Measurements from ENCODE around the gene ETV6. TPM values are rescaled to one million over a fixed set of nuclear protein-coding genes. Genes with fewer than 3 reads are reported as not detected.

The ETV6 gene
- total and polyA plus RNA-seq, 9 of the 15 experiments (the other 6 are each of a cell fraction or from before 2014, with no cell fraction given), result 0.81 to 12.7 (median 4.1) TPM

DNA sequence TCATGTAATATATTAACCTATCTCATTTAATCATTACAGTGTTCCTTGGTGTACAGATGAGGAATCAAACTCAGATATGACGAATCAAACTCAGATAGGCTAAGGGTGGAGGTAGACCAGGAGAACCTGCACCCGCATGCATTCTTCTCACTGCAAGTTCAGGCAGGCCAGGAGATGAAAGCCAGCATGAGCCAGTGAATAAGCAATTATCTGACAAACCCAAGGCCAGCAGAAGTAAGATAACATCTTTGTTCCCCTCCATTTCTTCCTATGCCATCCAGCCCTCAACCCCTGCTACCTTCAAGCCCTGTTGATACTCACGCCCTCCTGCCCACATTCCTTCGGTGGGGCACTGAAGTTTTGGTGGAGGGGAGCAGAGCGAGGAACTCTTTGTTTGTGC lies 152.2 kb downstream of the ETV6 start:
- 78% methylated on average over 4 of the region's 5 CpGs for WGBS (ENCODE audit: insufficient coverage, low coverage, missing lambda C conversion rate)
- no peaks in the 10 kb centered on the region for H3K9me3 ChIP-seq (replicated peaks; ENCODE audit: control insufficient read depth, insufficient read depth, low read depth, low read length)
- H3K4me1 ChIP-seq (replicated peaks in 1 of 2; ENCODE audit: control insufficient read depth in 2 of 2, insufficient read depth in 2 of 2, low read length in 2 of 2), result peaks cover 0 to 32% of the 10 kb centered on the region in 2 experiments; a peak in 3 of 5 replicates
- CTCF ChIA-PET (ENCODE audit: low intra/inter-chr PET ratio), result no interaction called here
- no peak overlapping the region for H3K9ac ChIP-seq (ENCODE audit: insufficient read depth in 1 of 2, low read depth in 2 of 2, low read length in 2 of 2)
- intact Hi-C loops (cut with micrococcal nuclease), result no loop called here
- H3K27me3 ChIP-seq (ENCODE audit: control insufficient read depth in 2 of 2, insufficient read depth in 2 of 2, low read length in 2 of 2), result no peaks in the 10 kb centered on the region
- no peaks in the 10 kb centered on the region for H3K9me1 ChIP-seq (ENCODE audit: control insufficient read depth, insufficient read depth, low read length)
- ATAC-seq, result no peak
- no peak for FAIRE-seq
- BruUV-seq (replicated peaks), result no TSS peak
- no peaks in the 10 kb centered on the region for H3K36me3 ChIP-seq (ENCODE audit: control insufficient read depth, insufficient read depth, low read length)
- H3K4me3 ChIP-seq, result no peak overlapping the region
- POLR2A ChIA-PET, result interaction anchor here (2.0 kb wide), 1 partner anchor 11 kb away, joined by 4 read pairs; no protein-coding TSS in a partner anchor
- H3K4me2 ChIP-seq (ENCODE audit: insufficient read depth, low read length), result no peak overlapping the region
- no peak for DNase-seq (ENCODE audit: extremely low read depth in 1 of 4, low spot score in 3 of 4)
- no peak overlapping the region for H2AFZ ChIP-seq (ENCODE audit: low read depth, low read length)
- TF ChIP-seq, protein P1, sequence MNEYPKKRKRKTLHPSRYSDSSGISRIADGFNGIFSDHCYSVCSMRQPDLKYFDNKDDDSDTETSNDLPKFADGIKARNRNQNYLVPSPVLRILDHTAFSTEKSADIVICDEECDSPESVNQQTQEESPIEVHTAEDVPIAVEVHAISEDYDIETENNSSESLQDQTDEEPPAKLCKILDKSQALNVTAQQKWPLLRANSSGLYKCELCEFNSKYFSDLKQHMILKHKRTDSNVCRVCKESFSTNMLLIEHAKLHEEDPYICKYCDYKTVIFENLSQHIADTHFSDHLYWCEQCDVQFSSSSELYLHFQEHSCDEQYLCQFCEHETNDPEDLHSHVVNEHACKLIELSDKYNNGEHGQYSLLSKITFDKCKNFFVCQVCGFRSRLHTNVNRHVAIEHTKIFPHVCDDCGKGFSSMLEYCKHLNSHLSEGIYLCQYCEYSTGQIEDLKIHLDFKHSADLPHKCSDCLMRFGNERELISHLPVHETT (CRISPR knock-in tag; conservative IDR thresholded peaks at IDR 0.05 in 1 of 2, IDR thresholded peaks at IDR 0.05 in 1 of 2), result 0 out of 4 replicates have a peak, but pooled peaks of 1 of the 2 experiments have one; percentile 38
- TF ChIP-seq MEF2D (tag; conservative IDR thresholded peaks at IDR 0.05; ENCODE audit: low read depth), result 0 out of 2 replicates have a peak, but pooled peaks have one; percentile 26
- TF ChIP-seq, protein P2, sequence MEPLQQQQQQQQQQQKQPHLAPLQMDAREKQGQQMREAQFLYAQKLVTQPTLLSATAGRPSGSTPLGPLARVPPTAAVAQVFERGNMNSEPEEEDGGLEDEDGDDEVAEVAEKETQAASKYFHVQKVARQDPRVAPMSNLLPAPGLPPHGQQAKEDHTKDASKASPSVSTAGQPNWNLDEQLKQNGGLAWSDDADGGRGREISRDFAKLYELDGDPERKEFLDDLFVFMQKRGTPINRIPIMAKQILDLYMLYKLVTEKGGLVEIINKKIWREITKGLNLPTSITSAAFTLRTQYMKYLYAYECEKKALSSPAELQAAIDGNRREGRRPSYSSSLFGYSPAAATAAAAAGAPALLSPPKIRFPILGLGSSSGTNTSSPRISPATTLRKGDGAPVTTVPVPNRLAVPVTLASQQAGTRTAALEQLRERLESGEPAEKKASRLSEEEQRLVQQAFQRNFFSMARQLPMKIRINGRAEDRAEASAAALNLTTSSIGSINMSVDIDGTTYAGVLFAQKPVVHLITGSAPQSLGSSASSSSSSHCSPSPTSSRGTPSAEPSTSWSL (CRISPR knock-in tag; IDR thresholded peaks at IDR 0.05; ENCODE audit: borderline replicate concordance), result no peak
- TF ChIP-seq NFE2 (IDR thresholded peaks at IDR 0.05; ENCODE audit: low read depth), result peak; percentile 25; the same call in 1 of the 2 replicates
- H4K20me1 ChIP-seq (replicated peaks; ENCODE audit: control insufficient read depth, insufficient read depth, low read length), result no peaks in the 10 kb centered on the region
- peaks cover 5% of the 10 kb centered on the region; the same call in 1 of the 3 replicates for H3K79me2 ChIP-seq (ENCODE audit: control insufficient read depth, insufficient read depth, low read length)
- in situ Hi-C loops (cut with MboI), result no loop called here
- no peak overlapping the region; the same call in 2 of the 3 replicates for H3K27ac ChIP-seq (ENCODE audit: extremely low read depth, low read depth, low read length)
